ENCODE data around the gene ILDR1. TPM values are rescaled to one million over a fixed set of nuclear protein-coding genes. Genes with fewer than 3 reads are reported as not detected.

Gene ILDR1
- total and polyA plus RNA-seq, 10 of the 15 experiments (the other 5 are each of a cell fraction or from before 2014, with no cell fraction given) = 1.3 to 12.0 (median 7.0) TPM

GRCh38 chr3:122024800-122025199 lies 2.8 kb upstream of the ILDR1 start:
- peak overlapping the region; percentile 5 for H3K27ac ChIP-seq (ENCODE audit: control insufficient read depth, insufficient read depth)
- H2AFZ ChIP-seq (ENCODE audit: control insufficient read depth, low read depth, low read length) = no peak overlapping the region
- ChIA-PET CTCF (interaction anchor here (0.6 to 3.1 kb wide), 28 partner anchors 10 to 275 kb away, joined by 3 to 16 read pairs (median 4); partner anchors contain the start of gene CD86), POLR2A (interaction anchor here (0.7 to 8.9 kb wide), 13 partner anchors 10 to 66 kb away, joined by 3 to 120 read pairs (median 7); no protein-coding TSS in a partner anchor), SMC1A (ENCODE audit: uncharacterized antibody, unreplicated experiment) (interaction anchor here (0.6 to 9.3 kb wide), 25 partner anchors 8 to 274 kb away, joined by 3 to 454 read pairs (median 5); partner anchors contain the start of gene CD86), RAD21 (ENCODE audit: unreplicated experiment) (interaction anchor here (0.7 to 9.8 kb wide), 28 partner anchors 8 to 282 kb away, joined by 3 to 180 read pairs (median 8); partner anchors contain the start of gene CD86)
- BruUV-seq (replicated peaks) = no TSS peak
- peaks cover 22% of the 10 kb centered on the region for H3K79me2 ChIP-seq (ENCODE audit: control insufficient read depth, insufficient read depth, low read length)
- H3K9me3 ChIP-seq (replicated peaks; ENCODE audit: control insufficient read depth, insufficient read depth, low read length) = peaks cover 8% of the 10 kb centered on the region; the same call in 2 of the 3 replicates
- 52% methylated on average over 2 of the region's 2 CpGs for WGBS (ENCODE audit: insufficient coverage, insufficient replicate concordance, low lambda C conversion rate, missing lambda C conversion rate)
- TF ChIP-seq STAT3 (IDR thresholded peaks at IDR 0.05; ENCODE audit: low read depth, low read length) = no peak
- TF ChIP-seq YBX1 (IDR thresholded peaks at IDR 0.05) = no peak
- TF ChIP-seq NFXL1 (IDR thresholded peaks at IDR 0.05; ENCODE audit: borderline replicate concordance) = no peak
- no peak for TF ChIP-seq USF2 (IDR thresholded peaks at IDR 0.05; ENCODE audit: borderline replicate concordance, low read depth, low read length)
- TF ChIP-seq HSF1 (IDR thresholded peaks at IDR 0.05; ENCODE audit: low read depth, low read length) = no peak
- TF ChIP-seq IKZF1 (conservative IDR thresholded peaks at IDR 0.05) = no peak
- no peak for TF ChIP-seq CEBPZ (IDR thresholded peaks at IDR 0.05; ENCODE audit: low read depth, low read length)
- TF ChIP-seq, protein P1, sequence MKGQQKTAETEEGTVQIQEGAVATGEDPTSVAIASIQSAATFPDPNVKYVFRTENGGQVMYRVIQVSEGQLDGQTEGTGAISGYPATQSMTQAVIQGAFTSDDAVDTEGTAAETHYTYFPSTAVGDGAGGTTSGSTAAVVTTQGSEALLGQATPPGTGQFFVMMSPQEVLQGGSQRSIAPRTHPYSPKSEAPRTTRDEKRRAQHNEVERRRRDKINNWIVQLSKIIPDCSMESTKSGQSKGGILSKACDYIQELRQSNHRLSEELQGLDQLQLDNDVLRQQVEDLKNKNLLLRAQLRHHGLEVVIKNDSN (IDR thresholded peaks at IDR 0.05; ENCODE audit: borderline replicate concordance, extremely low read length, insufficient read depth, low read depth, low read length) = no peak
- no peak for TF ChIP-seq ZZZ3 (IDR thresholded peaks at IDR 0.05; ENCODE audit: control insufficient read depth, insufficient read length, low read depth)
- TF ChIP-seq CREM (IDR thresholded peaks at IDR 0.05; ENCODE audit: low read depth) = no peak
- no peak for TF ChIP-seq ATF7 (IDR thresholded peaks at IDR 0.05; ENCODE audit: low read depth)
- no peak for TF ChIP-seq ZBTB33 (IDR thresholded peaks at IDR 0.05)
- peak overlapping the region; percentile 9 for H3K4me2 ChIP-seq (ENCODE audit: control insufficient read depth, insufficient read depth)
- FAIRE-seq = no peak
- H3K4me3 ChIP-seq = peak overlapping the region; percentile 50
- H4K20me1 ChIP-seq (ENCODE audit: control insufficient read depth, insufficient read depth) = no peaks in the 10 kb centered on the region
- H3K4me1 ChIP-seq (ENCODE audit: control insufficient read depth, insufficient read depth, low read length) = peaks cover 43% of the 10 kb centered on the region
- in situ Hi-C loops (cut with MboI) = no loop called here
- ATAC-seq = no peak
- no peak for DNase-seq (ENCODE audit: low read depth, low spot score)
- H3K9ac ChIP-seq (ENCODE audit: control insufficient read depth, insufficient read depth, low read length) = no peak overlapping the region
- 0 out of 4 replicates have a peak, but pooled peaks cover 0 to 2% of the 10 kb centered on the region in 2 experiments for H3K36me3 ChIP-seq (ENCODE audit: control insufficient read depth in 2 of 2, insufficient read depth in 2 of 2, low read length in 1 of 2)
- H3K27me3 ChIP-seq (replicated peaks in 1 of 2; ENCODE audit: control insufficient read depth in 2 of 2, insufficient read depth in 2 of 2, low read length in 1 of 2) = no peaks in the 10 kb centered on the region
- intact Hi-C loops (cut with micrococcal nuclease; ENCODE audit: unreplicated experiment) = loop anchor here (2.0 kb wide), 1 partner anchor 30 kb away; the partner anchor contains the start of gene CD86
